Mucosa of descending colon (tissue), 3 donors: ENCODE measurements around the gene SLC39A1. TPM values are rescaled to one million over a fixed set of nuclear protein-coding genes. Genes with fewer than 3 reads are reported as not detected.
A peak's percentile ranks its signal among the peaks of the same experiment; 100 is the strongest.

Experiments used
- ATAC-seq: fragments of 200-7000 bp; cut with Tn5 transposase; one replicate; pipeline ENCODE4 v1.9.1; 2020; ENCODE audit warnings: mild to moderate bottlenecking, moderate library complexity
- DNase-seq, 3 donors: peaks; one replicate each; pipeline ENCODE4 v3.0.0-alpha.2; 2020
- H3K36me3 ChIP-seq: fragments of 200-600 bp; one replicate; pipeline ENCODE4 v1.8.0; 2021; ENCODE audit warnings: low read depth, mild to moderate bottlenecking
- H3K4me1 ChIP-seq: fragments of 200-600 bp; one replicate; pipeline ENCODE4 v1.8.0; 2021; ENCODE audit warnings: low read depth, mild to moderate bottlenecking
- H3K4me3 ChIP-seq: fragments of 200-600 bp; one replicate; pipeline ENCODE4 v1.8.0; 2021; ENCODE audit warnings: mild to moderate bottlenecking
- H3K9me3 ChIP-seq: fragments of 200-600 bp; one replicate; pipeline ENCODE4 v1.8.0; 2021; ENCODE audit warnings: mild to moderate bottlenecking
- intact Hi-C, 2 donors: fragments of 100-400 bp; cut with DNase I in 1 of 2; cut with micrococcal nuclease in 1 of 2; formaldehyde crosslinking; loops; one replicate each; pipeline versions ENCODE4 v1.11.0 to v1.11.1; 2022; cut with DNase I, micrococcal nuclease
- total RNA-seq, 3 donors: library from RNA; stranded (reverse); fragmentation: NEBNext Ultra II Directional in 2 of 3; extraction: Animal tissue kit (Norgen Biotek cat#: 25700) in 2 of 3; gene quantifications; one replicate each; pipeline versions ENCODE4 v1.2.1 to v1.2.4, GENCODE V29; 2021 to 2023
- TF ChIP-seq, protein P1 (sequence below): fragments of 200-600 bp; IDR thresholded peaks from one replicate; pipeline ENCODE4 v1.8.0; 2022; ENCODE audit warnings: antibody characterized with exemption, mild to moderate bottlenecking
- donor health status: DM: no; HTN: no; CAD: no; lungs with moderate emphysema.
- donor health status: DM: no; HTN: no; CAD: no.
- donor health status: DM: no; HTN: yes; CAD: no.

Gene SLC39A1
- total RNA-seq, 3 donors from 2014 or later: 66.7 to 74.7 (median 66.7) TPM

GRCh38 chr1:153970346-153970745 lies 7.0 kb upstream of the SLC39A1 start:
- DNase-seq (peak in 1 of 3 donors; percentile 16), ATAC-seq (no peak)
- intact Hi-C loops: no loop called here
- Histone ChIP-seq H3K9me3 (no peaks in the 10 kb centered on the region), H3K36me3 (no peaks in the 10 kb centered on the region), H3K4me3 (no peak overlapping the region), H3K4me1 (peaks cover 15% of the 10 kb centered on the region)
- TF ChIP-seq, protein P1, sequence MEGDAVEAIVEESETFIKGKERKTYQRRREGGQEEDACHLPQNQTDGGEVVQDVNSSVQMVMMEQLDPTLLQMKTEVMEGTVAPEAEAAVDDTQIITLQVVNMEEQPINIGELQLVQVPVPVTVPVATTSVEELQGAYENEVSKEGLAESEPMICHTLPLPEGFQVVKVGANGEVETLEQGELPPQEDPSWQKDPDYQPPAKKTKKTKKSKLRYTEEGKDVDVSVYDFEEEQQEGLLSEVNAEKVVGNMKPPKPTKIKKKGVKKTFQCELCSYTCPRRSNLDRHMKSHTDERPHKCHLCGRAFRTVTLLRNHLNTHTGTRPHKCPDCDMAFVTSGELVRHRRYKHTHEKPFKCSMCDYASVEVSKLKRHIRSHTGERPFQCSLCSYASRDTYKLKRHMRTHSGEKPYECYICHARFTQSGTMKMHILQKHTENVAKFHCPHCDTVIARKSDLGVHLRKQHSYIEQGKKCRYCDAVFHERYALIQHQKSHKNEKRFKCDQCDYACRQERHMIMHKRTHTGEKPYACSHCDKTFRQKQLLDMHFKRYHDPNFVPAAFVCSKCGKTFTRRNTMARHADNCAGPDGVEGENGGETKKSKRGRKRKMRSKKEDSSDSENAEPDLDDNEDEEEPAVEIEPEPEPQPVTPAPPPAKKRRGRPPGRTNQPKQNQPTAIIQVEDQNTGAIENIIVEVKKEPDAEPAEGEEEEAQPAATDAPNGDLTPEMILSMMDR: no peak

DNA sequence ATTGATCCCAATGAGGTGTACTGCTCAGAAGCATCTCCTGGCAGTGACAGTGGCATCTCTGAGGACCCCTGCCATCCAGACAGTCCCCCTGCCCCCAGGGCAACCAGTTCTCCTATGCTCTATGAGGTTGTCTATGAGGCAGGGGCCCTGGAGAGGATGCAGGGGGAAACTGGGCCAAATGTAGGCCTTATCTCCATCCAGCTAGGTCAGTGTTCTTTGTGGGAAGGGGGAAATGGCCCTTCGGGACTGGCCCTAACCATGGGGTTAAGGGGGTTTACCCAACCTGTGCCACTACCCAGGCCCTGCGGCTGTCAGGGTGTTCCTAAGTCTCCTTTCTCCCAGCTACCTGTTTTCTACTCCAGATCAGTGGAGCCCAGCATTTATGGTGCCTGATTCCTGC lies 5.6 kb upstream of the SLC39A1 start:
- DNase-seq (peak in 1 of 3 donors; percentile 27), ATAC-seq (no peak)
- TF ChIP-seq, protein P1: no peak
- Histone ChIP-seq H3K4me1 (peaks cover 26% of the 10 kb centered on the region), H3K9me3 (no peaks in the 10 kb centered on the region), H3K36me3 (no peaks in the 10 kb centered on the region), H3K4me3 (no peak overlapping the region)
- intact Hi-C loops: no loop called here

DNA sequence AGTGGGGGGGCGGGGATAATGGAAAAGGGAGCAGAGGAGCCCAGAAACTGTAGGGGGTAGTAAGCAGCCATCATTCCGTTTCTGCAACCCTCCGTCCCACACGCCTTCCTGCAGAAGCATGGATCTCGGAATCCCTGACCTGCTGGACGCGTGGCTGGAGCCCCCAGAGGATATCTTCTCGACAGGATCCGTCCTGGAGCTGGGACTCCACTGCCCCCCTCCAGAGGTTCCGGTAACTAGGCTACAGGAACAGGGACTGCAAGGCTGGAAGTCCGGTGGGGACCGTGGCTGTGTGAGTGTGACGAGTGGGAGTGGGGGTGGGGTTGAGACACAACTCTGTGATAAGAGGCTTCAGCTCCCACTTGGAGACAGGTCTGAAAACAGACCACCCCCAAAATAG lies 5.1 kb upstream of the SLC39A1 start:
- ATAC-seq (no peak), DNase-seq (peak in 1 of 3 donors; percentile 51)
- no peaks in the 10 kb centered on the region for H3K36me3 ChIP-seq
- TF ChIP-seq, protein P1: no peak
- peaks cover 27% of the 10 kb centered on the region for H3K4me1 ChIP-seq
- no peak overlapping the region for H3K4me3 ChIP-seq
- intact Hi-C loops: no loop called here
- no peaks in the 10 kb centered on the region for H3K9me3 ChIP-seq

- peak overlapping the region; percentile 36 for H3K4me3 ChIP-seq
- ATAC-seq (peak; percentile 33), DNase-seq (peak; percentile 82 to 84 (median 83))
- H3K36me3 ChIP-seq: no peaks in the 10 kb centered on the region
- intact Hi-C loops: no loop called here
- TF ChIP-seq, protein P1: no peak
- peaks cover 27% of the 10 kb centered on the region for H3K4me1 ChIP-seq
- no peaks in the 10 kb centered on the region for H3K9me3 ChIP-seq
These were observed 4.6 kb upstream of the SLC39A1 start for GRCh38 chr1:153968000-153968363.

GRCh38 chr1:153967107-153967999 lies 4.0 kb upstream of the SLC39A1 start, which contains the start of gene CREB3L4:
TSS of gene CREB3L4 (plus strand) at chr1:153967902. CDS start at chr1:153968526, 624 bp downstream.
- peak within 1 kb of the TSS; percentile 36 for H3K4me3 ChIP-seq
- no peaks in the 10 kb centered on the region for H3K9me3 ChIP-seq
- H3K36me3 ChIP-seq: no peaks in the 10 kb centered on the region
- ATAC-seq (peak; percentile 82), DNase-seq (peak; percentile 91 to 94 (median 92))
- intact Hi-C loops: no loop called here
- TF ChIP-seq, protein P1: peak; percentile 7
- H3K4me1 ChIP-seq: peaks cover 31% of the 10 kb centered on the region
